ENCODE data around the gene BRME1. TPM values are rescaled to one million over a fixed set of nuclear protein-coding genes. Genes with fewer than 3 reads are reported as not detected.

Gene BRME1
- total RNA-seq, 1 donor from 2014 or later = 0.68 TPM

GRCh38 chr19:13929340-13929739 is 23.4 kb upstream of the BRME1 start:
- FAIRE-seq (no peak), DNase-seq (ENCODE audit: low read depth) (no peak)
- no peak overlapping the region for H3K27ac ChIP-seq (ENCODE audit: low read depth, low read length)
- no peaks in the 10 kb centered on the region for H4K20me1 ChIP-seq (ENCODE audit: insufficient read depth, low read length)
- Mint-ChIP-seq H3K36me3 (ENCODE audit: low read depth, unreplicated experiment) (peaks cover 15% of the 10 kb centered on the region), H3K4me1 (ENCODE audit: low read depth, unreplicated experiment) (no peaks in the 10 kb centered on the region), H3K4me3 (ENCODE audit: unreplicated experiment) (no peak overlapping the region), H3K9me3 (ENCODE audit: unreplicated experiment) (peaks cover 2% of the 10 kb centered on the region), H3K27ac (ENCODE audit: unreplicated experiment) (no peak overlapping the region), H3K27me3 (ENCODE audit: low read depth, unreplicated experiment) (peaks cover 7% of the 10 kb centered on the region)
- TF ChIP-seq EZH2 (IDR thresholded peaks at IDR 0.05; ENCODE audit: insufficient read depth, low read length) = no peak
- no peak for TF ChIP-seq CTCF (IDR thresholded peaks at IDR 0.05; ENCODE audit: insufficient read depth, low read depth, low read length)
- H3K27me3 ChIP-seq (ENCODE audit: insufficient read depth, low read length) = no peaks in the 10 kb centered on the region
- H3K4me3 ChIP-seq (ENCODE audit: insufficient read depth, low read depth, low read length) = no peak overlapping the region
- no peak overlapping the region for H3K9ac ChIP-seq (ENCODE audit: low read length)
- no peak overlapping the region for H3K4me2 ChIP-seq (ENCODE audit: low read length)
- H3K9me3 ChIP-seq (ENCODE audit: insufficient read depth, low read depth, low read length) = no peaks in the 10 kb centered on the region
- H3K36me3 ChIP-seq (ENCODE audit: insufficient read depth, low read length) = peaks cover 3% of the 10 kb centered on the region
- no peaks in the 10 kb centered on the region for H3K4me1 ChIP-seq (ENCODE audit: insufficient read depth, low read length)
- no peak overlapping the region for H2AFZ ChIP-seq (ENCODE audit: low read depth, low read length)
- no peaks in the 10 kb centered on the region for H3K79me2 ChIP-seq (ENCODE audit: insufficient read depth, low read length)

- TF ChIP-seq CTCF (IDR thresholded peaks at IDR 0.05; ENCODE audit: insufficient read depth, low read depth, low read length) = no peak
- no peak for TF ChIP-seq EZH2 (IDR thresholded peaks at IDR 0.05; ENCODE audit: insufficient read depth, low read length)
- Mint-ChIP-seq H3K36me3 (ENCODE audit: low read depth, unreplicated experiment) (peaks cover 30% of the 10 kb centered on the region), H3K9me3 (ENCODE audit: unreplicated experiment) (peaks cover 2% of the 10 kb centered on the region), H3K4me1 (ENCODE audit: low read depth, unreplicated experiment) (no peaks in the 10 kb centered on the region), H3K4me3 (ENCODE audit: unreplicated experiment) (no peak overlapping the region), H3K27me3 (ENCODE audit: low read depth, unreplicated experiment) (no peaks in the 10 kb centered on the region), H3K27ac (ENCODE audit: unreplicated experiment) (no peak overlapping the region)
- H3K4me2 ChIP-seq (ENCODE audit: low read length) = no peak overlapping the region
- no peak overlapping the region for H3K4me3 ChIP-seq (ENCODE audit: insufficient read depth, low read depth, low read length)
- peaks cover 3% of the 10 kb centered on the region for H3K36me3 ChIP-seq (ENCODE audit: insufficient read depth, low read length)
- FAIRE-seq (no peak), DNase-seq (ENCODE audit: low read depth) (no peak)
- no peak overlapping the region for H2AFZ ChIP-seq (ENCODE audit: low read depth, low read length)
- H3K9me3 ChIP-seq (ENCODE audit: insufficient read depth, low read depth, low read length) = no peaks in the 10 kb centered on the region
- no peak overlapping the region for H3K27ac ChIP-seq (ENCODE audit: low read depth, low read length)
- H3K9ac ChIP-seq (ENCODE audit: low read length) = no peak overlapping the region
- no peaks in the 10 kb centered on the region for H3K4me1 ChIP-seq (ENCODE audit: insufficient read depth, low read length)
- H3K27me3 ChIP-seq (ENCODE audit: insufficient read depth, low read length) = no peaks in the 10 kb centered on the region
- H4K20me1 ChIP-seq (ENCODE audit: insufficient read depth, low read length) = no peaks in the 10 kb centered on the region
- H3K79me2 ChIP-seq (ENCODE audit: insufficient read depth, low read length) = no peaks in the 10 kb centered on the region
Observed at GRCh38 chr19:13926715-13927114, 20.8 kb upstream of the BRME1 start.

GRCh38 chr19:13926010-13926409 is 20.1 kb upstream of the BRME1 start:
- Histone ChIP-seq H3K9ac (ENCODE audit: low read length) (no peak overlapping the region), H3K27me3 (ENCODE audit: insufficient read depth, low read length) (no peaks in the 10 kb centered on the region), H3K36me3 (ENCODE audit: insufficient read depth, low read length) (peaks cover 3% of the 10 kb centered on the region), H3K27ac (ENCODE audit: low read depth, low read length) (no peak overlapping the region), H3K79me2 (ENCODE audit: insufficient read depth, low read length) (no peaks in the 10 kb centered on the region), H2AFZ (ENCODE audit: low read depth, low read length) (no peak overlapping the region), H3K4me1 (ENCODE audit: insufficient read depth, low read length) (no peaks in the 10 kb centered on the region), H3K4me3 (ENCODE audit: insufficient read depth, low read depth, low read length) (no peak overlapping the region), H4K20me1 (ENCODE audit: insufficient read depth, low read length) (no peaks in the 10 kb centered on the region), H3K9me3 (ENCODE audit: insufficient read depth, low read depth, low read length) (peaks cover 3% of the 10 kb centered on the region), H3K4me2 (ENCODE audit: low read length) (no peak overlapping the region)
- no peak overlapping the region for H3K27ac Mint-ChIP-seq (ENCODE audit: unreplicated experiment)
- no peak for FAIRE-seq
- TF ChIP-seq CTCF (IDR thresholded peaks at IDR 0.05; ENCODE audit: insufficient read depth, low read depth, low read length) (no peak), EZH2 (IDR thresholded peaks at IDR 0.05; ENCODE audit: insufficient read depth, low read length) (no peak)
- no peaks in the 10 kb centered on the region for H3K27me3 Mint-ChIP-seq (ENCODE audit: low read depth, unreplicated experiment)
- H3K4me3 Mint-ChIP-seq (ENCODE audit: unreplicated experiment) = no peak overlapping the region
- DNase-seq (ENCODE audit: low read depth) = no peak
- peaks cover 2% of the 10 kb centered on the region for H3K9me3 Mint-ChIP-seq (ENCODE audit: unreplicated experiment)
- no peaks in the 10 kb centered on the region for H3K4me1 Mint-ChIP-seq (ENCODE audit: low read depth, unreplicated experiment)
- peaks cover 37% of the 10 kb centered on the region for H3K36me3 Mint-ChIP-seq (ENCODE audit: low read depth, unreplicated experiment)
